Activated CD4-positive, alpha-beta T cell treated with anti-CD3 and anti-CD28 coated beads, Interleukin-2, Interleukin-4, amounts not matched to agents 100 ng/mL and 50 ng/mL, durations not matched to agents 16 hours and 8 hours (primary cell): ENCODE data around the gene DDIT4.
"Not testable (repeated sequence)": the region's sequence is repeated elsewhere in the genome, so short reads cannot be mapped to it uniquely, and the experiment has no call there.

Experiments used
- DNase-seq: peaks from one replicate; pipeline ENCODE4 v3.0.0-alpha.2; 2020; ENCODE audit warnings: low spot score

DDIT4 gene

DNA sequence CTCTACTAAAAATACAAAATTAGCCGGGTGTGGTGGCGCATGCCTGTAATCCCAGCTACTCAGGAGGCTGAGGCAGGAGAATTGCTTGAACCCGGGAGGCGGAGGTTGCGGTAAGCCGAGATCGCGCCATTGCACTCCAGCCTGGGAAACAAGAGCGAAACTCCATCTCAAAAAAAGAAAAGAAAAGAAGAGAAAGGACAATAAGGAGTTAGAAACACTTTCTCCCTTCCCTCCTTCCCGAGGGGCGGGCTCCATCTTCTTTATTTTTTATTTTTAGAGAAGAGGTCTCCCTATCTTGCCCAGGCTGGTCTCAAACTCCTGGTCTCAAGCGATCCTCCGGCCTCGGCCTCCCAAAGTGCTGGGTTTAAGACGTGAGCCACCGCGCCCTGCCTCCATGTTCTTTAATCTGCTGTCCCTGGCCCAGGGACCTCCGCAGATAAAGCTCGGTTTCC, 23.1 kb downstream of the DDIT4 start:
- DNase-seq, result not testable (repeated sequence)

GRCh38 chr10:72297281-72297804, 23.6 kb downstream of the DDIT4 start:
- peak; percentile 99 for DNase-seq

DNA sequence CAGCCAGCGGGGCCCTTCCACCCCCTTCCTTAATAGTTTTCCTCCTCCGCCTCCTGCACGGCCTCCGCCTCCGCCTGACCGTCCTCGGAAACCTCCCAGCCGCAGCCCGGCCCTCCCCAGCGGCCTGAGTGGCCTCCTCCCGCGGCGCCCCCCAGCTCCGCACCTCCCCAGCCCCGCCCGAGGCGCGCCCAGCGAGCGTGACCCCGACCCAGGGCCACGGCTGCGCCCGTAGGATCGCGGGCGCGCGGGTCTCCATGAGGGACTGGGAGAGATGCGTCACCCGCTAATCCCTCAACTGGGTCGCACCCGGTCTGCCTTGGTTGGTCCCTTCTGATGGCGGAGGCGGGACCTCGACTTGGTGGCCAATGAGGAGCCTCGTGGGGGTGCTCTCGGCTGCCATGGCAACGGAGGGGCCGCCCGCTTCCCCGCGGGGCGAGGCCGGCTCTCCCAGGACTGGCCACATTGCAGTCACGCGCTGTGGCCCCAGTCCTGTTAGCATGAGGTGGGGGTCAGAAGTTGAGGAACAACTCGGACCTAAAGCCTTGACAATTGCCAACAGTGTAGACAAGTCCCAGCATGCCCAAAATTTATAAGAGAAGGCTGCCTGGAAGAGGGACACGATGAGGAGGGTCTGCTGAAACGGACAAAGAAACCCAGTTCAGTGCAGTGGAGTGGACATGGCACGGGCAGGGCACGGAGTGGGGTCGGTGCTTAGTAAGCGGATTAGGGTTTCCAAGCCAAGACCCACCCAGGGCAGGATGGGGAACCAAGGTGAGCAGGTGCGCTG, 24.3 kb downstream of the DDIT4 start:
- peak; percentile 98 for DNase-seq

DNA sequence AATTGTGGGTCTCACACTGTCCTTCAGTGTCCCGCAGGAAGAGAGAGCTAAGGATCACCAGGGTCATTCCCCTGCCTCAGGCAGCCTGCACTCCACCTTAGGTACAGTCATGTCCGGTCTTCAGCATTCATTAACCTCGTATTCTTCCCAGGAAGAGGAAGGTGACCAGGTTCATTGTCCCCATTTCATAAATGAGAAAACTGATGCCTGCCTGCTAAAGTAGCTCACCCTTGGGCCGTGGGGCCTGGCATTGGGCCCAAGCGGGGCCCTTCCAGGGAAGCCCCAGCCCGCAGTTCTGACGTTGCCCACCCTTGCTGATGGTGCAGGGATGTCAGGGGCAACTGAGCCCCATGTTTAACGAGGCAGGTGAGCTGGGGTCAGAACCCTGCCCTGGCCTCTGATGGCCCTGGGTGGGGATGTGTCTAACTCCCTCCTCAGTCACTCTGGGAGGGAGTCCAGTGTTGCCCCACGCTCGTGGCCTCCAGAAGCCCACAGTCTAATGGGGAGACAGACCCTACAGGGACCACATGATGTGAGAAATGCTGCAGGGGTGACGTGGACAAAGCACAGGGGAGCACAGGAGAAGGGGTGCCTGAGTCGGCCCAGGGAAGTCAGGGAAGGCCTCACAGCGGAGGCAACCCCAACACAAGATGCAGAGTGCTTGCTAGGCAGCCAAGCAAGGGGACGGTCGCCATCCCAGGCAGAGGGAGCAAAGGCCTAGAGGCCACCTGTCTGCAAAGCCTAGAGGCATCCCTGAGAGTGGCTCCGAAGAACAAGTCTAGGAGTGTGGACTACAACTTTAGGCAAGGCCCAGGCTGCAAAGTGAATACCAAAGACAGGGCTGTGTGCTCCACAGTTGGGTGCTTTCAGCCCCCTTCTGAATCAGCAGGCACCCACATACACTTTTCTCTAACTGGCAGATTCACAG, 25.1 kb downstream of the DDIT4 start:
- no peak for DNase-seq

GRCh38 chr10:72303424-72304128, 29.9 kb downstream of the DDIT4 start:
- DNase-seq, result no peak

- DNase-seq, result no peak
Measured at GRCh38 chr10:72306215-72306760, 32.6 kb downstream of the DDIT4 start.

DNA sequence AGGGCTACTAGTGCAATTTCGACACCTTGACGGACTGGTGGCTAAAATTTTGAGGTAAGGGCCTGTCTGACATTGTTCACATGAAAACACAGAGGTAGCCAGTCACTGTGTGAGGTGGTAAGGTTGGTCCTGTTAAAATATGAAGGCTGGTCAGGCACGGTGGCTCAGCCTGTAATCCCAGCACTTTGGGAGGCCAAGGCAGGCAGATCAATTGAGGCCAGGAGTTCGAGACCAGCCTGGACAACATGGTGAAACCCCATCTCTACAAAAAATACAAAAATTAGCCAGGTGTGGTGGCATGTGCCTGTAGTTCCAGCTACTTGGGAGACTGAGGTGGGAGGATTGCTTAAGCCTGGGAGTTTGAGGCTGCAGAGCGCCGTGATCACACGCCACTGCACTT, 34.0 kb downstream of the DDIT4 start:
- not testable (repeated sequence) for DNase-seq

GRCh38 chr10:72308320-72308987, 34.7 kb downstream of the DDIT4 start:
- DNase-seq, result no peak

DNA sequence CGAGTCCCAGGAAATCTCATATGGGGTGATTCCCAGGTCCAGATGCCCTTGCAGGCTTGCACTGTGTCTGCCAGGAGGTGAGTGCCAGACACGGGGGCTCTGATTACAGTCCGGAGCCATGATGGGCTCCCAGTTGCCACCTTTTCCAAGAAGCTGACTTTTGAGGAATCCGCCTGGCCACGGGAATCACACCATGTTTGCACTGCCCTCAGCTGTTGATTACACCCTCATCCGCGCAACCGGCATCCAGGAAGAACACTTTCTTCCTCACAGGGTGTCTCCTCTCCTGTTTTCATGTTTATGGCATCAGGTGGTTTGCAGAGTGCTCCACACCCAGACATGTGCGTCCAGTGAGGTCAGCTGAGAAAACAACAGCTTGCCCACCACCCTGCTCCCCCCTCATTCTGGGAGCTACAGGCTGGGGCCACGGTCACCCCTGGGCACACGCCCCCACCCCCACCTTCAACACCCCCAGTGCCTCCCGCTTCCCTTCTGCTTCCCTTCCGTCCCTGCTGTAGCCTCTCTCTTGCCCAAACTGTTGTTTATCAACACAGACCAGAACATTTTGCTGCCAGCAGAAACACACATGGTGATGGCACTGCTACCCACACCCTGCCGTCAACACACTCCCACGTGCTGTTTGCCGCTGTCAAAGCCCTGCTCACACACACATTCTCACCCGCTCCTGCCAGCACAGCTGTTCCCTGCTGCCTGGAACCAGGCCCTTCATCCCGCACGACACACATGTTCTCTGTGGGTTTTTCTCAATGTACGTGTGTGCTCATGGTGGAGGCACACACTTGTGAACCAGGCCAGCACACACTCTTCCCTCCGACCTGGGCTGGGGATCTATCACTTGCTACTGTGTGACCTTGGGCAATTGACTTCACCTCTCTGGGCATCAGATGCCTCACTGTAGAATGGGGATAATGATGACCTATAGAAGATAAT, 35.8 kb downstream of the DDIT4 start:
- DNase-seq, result no peak

- DNase-seq, result no peak
Measured at GRCh38 chr10:72310241-72310633, 36.5 kb downstream of the DDIT4 start.

DNA sequence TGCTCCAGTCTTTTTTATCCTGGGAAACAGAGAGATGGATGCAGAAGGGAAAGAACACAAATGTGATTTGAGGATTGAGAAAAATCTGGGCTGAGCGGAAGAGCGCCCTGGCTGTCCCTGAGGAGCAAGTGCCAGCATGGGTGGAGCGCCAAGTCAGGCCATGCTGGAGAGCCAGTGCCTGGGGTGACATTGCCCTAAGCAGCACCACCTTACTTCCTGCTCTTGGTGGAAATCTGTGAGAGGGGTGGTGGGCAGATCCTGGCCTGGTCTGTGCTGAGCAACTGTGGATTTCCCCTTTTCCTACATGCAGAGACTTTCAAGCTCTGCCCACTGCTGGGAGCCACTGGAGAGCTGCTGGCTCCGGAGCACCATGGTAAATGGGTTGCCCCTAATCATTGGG, 36.9 kb downstream of the DDIT4 start:
- DNase-seq, result no peak

DNA sequence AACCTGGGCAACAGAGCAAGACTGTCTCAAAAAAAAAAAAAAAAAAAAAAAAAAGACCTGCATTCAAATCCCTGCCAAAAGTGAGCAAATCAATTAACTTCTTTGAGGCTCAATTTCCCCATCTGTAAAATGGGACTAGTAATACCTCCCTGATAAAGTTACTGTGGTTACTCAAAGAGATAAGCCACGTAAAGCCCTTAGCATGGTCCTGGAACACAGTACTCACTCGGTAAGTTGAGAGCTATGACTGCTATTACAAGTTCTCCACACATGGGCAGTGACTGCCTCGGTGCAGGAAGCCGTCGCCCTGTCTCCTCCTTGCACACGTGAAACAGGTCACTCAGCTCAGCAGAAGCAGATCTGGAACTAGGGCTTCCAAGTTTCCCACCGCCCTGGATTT, 37.9 kb downstream of the DDIT4 start:
- DNase-seq, result no peak

DNA sequence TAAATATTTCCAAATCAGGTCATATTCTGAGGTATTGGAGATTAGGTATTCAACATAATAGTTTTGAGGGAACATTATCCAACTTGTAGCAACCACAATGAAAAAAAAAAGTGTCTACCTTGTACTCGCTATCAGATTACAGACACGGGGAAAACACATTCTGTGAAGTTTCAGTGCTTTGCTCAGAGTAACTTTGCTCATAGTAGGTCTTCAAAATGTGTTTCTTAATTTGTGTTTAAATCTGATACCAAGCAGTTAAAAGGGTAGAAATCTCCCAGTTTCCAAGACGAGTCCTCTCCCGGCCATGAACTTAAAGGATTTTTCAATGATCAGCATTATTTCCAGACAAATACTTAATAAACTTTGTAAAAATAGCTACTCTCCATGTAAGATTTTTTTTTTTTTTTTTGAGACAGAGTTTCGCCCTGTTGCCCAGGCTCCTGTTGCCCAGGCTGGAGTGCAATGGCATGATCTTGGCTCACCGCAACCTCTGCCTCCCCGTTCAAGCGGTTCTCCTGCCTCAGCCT, 39.2 kb downstream of the DDIT4 start:
- no peak for DNase-seq

- DNase-seq, result no peak
Measured at GRCh38 chr10:72314263-72314662, 40.5 kb downstream of the DDIT4 start.

DNA sequence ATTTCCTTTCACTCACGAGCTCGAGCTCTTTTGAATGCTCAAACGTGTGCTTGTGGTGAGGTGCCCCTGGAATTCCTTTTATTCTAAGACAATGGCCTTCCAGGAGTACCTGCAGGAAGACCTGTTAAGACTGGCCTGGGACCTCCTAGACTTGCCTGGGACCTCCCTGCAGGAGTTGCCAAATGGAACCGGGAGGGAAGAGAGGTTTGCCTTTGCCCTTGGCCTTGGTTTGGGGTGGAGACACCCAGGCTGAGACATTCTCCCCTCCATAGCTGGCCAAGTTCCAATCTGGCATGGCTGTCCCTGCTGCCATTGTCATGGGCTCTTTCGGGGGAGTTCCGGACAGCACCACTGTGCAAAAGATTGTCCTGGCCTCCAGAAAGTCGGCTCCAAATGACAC, 41.3 kb downstream of the DDIT4 start:
- DNase-seq, result no peak

DNA sequence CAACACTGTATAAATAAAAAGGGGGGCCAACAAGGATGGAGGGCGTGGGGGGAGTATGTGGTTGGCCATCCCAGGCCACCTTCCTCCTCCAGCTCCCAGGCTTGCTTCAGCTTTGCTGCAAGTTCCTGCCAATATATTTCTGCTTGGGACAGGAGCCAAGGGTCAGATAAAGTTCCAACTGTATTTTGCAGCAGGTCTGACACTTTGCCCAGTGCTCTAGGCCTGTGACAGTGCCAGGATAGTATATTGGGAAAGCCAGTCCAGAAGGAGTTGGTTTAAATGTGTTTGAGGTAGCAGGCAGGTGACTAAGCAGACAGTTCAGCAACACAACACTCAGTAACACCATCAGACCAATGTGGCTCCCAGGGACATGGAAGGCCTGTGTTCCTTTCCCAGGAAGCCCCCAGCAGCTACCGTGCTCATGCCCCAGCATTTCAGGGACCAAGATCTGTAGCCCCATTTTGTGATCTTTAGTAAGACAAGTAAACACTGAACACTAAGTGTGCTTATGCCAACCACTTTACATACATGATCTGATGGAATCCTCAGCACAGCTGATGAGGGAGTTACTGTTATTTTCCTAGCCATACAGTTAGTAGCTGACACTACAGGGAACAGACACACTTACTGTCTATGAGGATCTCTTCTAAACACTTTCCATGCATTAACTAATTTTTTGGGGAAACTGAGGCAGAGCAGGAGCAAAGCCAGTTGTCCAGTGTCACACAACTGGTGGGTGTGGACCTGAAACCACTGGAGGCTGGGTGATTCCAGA, 42.1 kb downstream of the DDIT4 start:
- no peak for DNase-seq

DNA sequence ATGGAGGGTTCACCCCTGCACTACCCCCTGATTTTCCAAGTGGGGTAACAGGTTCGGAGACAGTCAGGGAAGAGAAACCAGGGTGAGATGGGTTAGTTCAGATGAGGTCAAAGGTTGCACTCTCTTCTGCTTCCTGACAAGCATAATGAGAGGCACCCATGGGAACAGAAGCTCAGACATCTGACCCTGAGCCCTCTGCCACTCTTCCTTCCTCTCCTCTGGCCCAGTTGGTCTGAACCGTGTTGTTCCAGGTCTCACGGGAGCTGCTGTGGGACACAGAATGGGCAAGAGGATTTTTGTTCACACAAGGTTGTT, 42.6 kb downstream of the DDIT4 start:
- no peak for DNase-seq

- no peak for DNase-seq
Measured at GRCh38 chr10:72316748-72317435, 43.2 kb downstream of the DDIT4 start.
